K562 (cell line): ENCODE data around the gene EFNB3. TPM values are rescaled to one million over a fixed set of nuclear protein-coding genes. Genes with fewer than 3 reads are reported as not detected.
A peak's percentile ranks its signal among the peaks of the same experiment; 100 is the strongest.

ENCODE experiments used
- COPS2 ChIP-seq: fragments of 450-650 bp; conservative IDR thresholded peaks from 2 replicates; pipeline ENCODE4 v1.6.1; 2016; ENCODE audit warnings: mild to moderate bottlenecking, moderate library complexity
- CTCF ChIP-seq, 3 experiments: IDR thresholded peaks in 2 of 3; conservative IDR thresholded peaks in 1 of 3; 2 replicates each; pipeline ENCODE4 v1.5.1; 2011 to 2012; ENCODE audit warnings: low read length in 3 of 3, mild to moderate bottlenecking in 3 of 3, control low read depth in 2 of 3, improper control_type of control experiment in 1 of 3, inconsistent platforms in 1 of 3, low read depth in 1 of 3, mixed read lengths in 1 of 3, moderate library complexity in 1 of 3; ENCODE audit not compliant: insufficient read depth in 2 of 3
- DMBX1 ChIP-seq: fragments of 250-450 bp; sonication (Bioruptor Pico); IDR thresholded peaks from 2 replicates; pipeline ENCODE4 v1.8.0; 2022; ENCODE audit warnings: inconsistent platforms, mild to moderate bottlenecking, moderate library complexity, borderline replicate concordance
- EZH2 ChIP-seq: IDR thresholded peaks from 2 replicates; pipeline ENCODE4 v1.6.1; 2012; ENCODE audit warnings: low read depth, mild to moderate bottlenecking, inconsistent platforms, low read length, borderline replicate concordance
- HNRNPLL ChIP-seq: fragments of 200-400 bp; formaldehyde crosslinking; IDR thresholded peaks from 2 replicates; pipeline ENCODE4 v1.6.1; 2017; ENCODE audit warnings: low read length, low read depth, mild to moderate bottlenecking; ENCODE audit not compliant: poor library complexity, severe bottlenecking
- PTBP1 ChIP-seq: fragments of 200-400 bp; formaldehyde crosslinking; IDR thresholded peaks from 2 replicates; pipeline ENCODE4 v1.6.1; 2017; ENCODE audit warnings: low read depth, low read length
- RBM15 ChIP-seq: fragments of 200-400 bp; formaldehyde crosslinking; IDR thresholded peaks from 2 replicates; pipeline ENCODE4 v1.6.1; 2018; ENCODE audit warnings: mild to moderate bottlenecking, low read length, moderate library complexity; ENCODE audit not compliant: insufficient read depth
- VEZF1 ChIP-seq: fragments of 200-800 bp; sonication (Bioruptor generic); IDR thresholded peaks from 2 replicates; pipeline ENCODE4 v1.6.1; 2017; ENCODE audit warnings: missing genetic modification characterization, missing compliant biosample characterization
- ZNF239 ChIP-seq: fragments of 250-450 bp; sonication (Bioruptor Pico); IDR thresholded peaks from 2 replicates; pipeline ENCODE4 v1.4.0; 2020; ENCODE audit warnings: mild to moderate bottlenecking
- ZNF274 ChIP-seq: IDR thresholded peaks from 2 replicates; pipeline ENCODE4 v1.6.1; 2011; ENCODE audit warnings: low read depth, mild to moderate bottlenecking, low read length, moderate library complexity, borderline replicate concordance
- ZNF57 ChIP-seq: fragments of 450-650 bp; formaldehyde crosslinking; IDR thresholded peaks from 2 replicates; pipeline ENCODE4 v1.4.0; 2020; ENCODE audit warnings: mild to moderate bottlenecking, moderate library complexity
- ZNF696 ChIP-seq: fragments of 250-450 bp; sonication (Bioruptor Pico); conservative IDR thresholded peaks from 2 replicates; pipeline ENCODE4 v1.4.0; 2020; ENCODE audit warnings: mild to moderate bottlenecking, moderate library complexity
- ZNF79 ChIP-seq: fragments of 250-450 bp; sonication (Bioruptor Pico); IDR thresholded peaks from 2 replicates; pipeline ENCODE4 v1.4.0; 2020; ENCODE audit warnings: low read depth, mild to moderate bottlenecking, moderate library complexity
- polyA plus RNA-seq, 8 experiments: library from polyadenylated mRNA; depleted of rRNA in 4 of 8; stranded (reverse) in 5 of 8; unstranded in 3 of 8; fragments of >200 nt; fragmentation: Nextera tagmentation in 2 of 8; fragmentation: Illumina TruSeq in 1 of 8; extraction: Ambion mirVana in 2 of 8; extraction: Trizol in 1 of 8; gene quantifications; 2 replicates each; pipeline versions ENCODE4 v1.2.1 to v1.2.3, GENCODE V29; 2011 to 2014; ENCODE audit warnings: inconsistent platforms in 1 of 8, missing spikeins in 1 of 8
- total RNA-seq, 7 experiments: library from RNA; depleted of rRNA in 6 of 7; stranded (reverse); fragments of >200 nt in 6 of 7; fragmentation: Illumina TruSeq in 2 of 7; extraction: Trizol in 2 of 7; gene quantifications; 2 replicates each; pipeline versions ENCODE4 v1.2.1 to v1.2.3, GENCODE V29; 2011 to 2021; ENCODE audit warnings: low replicate concordance in 1 of 7
- TF ChIP-seq, protein P1 (sequence below): sonication (generic); formaldehyde crosslinking; IDR thresholded peaks from 2 replicates; pipeline ENCODE4 v1.8.1; 2023; ENCODE audit warnings: missing genetic modification reagents, mild to moderate bottlenecking, borderline replicate concordance
- TF ChIP-seq, protein P2 (sequence below): fragments of 250-450 bp; sonication (Bioruptor Pico); IDR thresholded peaks from 2 replicates; pipeline ENCODE4 v1.5.0; 2021

The EFNB3 gene
- total and polyA plus RNA-seq, 9 of the 15 experiments (the other 6 are each of a cell fraction or from before 2014, with no cell fraction given): not detected

DNA sequence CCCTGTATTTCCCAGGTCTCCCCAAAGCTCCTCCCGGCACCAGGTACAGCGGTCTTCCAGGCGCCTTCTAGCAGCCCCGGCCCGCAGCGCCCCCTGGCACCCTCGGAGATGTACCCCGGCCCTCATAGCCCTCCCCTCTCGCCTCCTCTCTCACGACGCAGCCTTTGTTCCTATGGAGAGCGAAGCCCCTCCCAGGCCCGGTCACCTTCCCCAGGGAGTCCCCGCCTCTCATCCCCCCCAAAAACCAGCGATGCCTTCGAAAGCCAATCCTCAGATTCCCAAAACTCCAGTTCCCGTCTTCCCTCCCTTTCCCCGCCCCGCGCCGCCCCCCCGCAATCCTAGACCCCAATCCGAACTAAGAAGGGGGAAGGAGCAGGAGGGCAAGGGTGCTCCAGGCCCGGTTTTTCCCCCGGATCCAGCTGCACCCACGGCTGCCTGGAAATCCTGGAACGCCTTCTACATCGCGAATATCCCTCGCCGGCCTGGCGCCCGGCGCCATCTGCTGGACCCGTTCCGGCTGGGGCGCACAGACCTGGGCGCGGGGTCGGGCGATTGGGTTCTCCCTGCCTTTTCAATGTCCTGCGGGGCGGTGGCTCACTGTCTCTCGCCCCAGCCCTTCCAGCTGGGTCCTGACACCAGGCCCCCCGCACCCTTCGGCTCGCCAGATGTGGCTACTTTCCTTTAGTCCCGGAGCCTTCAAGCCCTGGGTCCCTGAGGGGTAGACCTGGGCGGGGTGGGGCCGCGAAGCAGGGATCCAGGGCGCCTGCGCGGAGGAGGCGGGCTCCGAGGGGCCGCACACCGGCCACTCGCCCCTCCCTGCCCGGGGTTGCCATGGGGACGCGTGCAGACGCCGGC, 12.1 kb downstream of the EFNB3 start, which contains the start of gene DNAH2 (continued):
- TF ChIP-seq VEZF1 (CRISPR knock-in tag): peak; percentile 80
- no peak for TF ChIP-seq ZNF274
- no peak for TF ChIP-seq ZNF57 (CRISPR knock-in tag)
- no peak for TF ChIP-seq EZH2
- TF ChIP-seq RBM15: no peak
- no peak for TF ChIP-seq ZNF79 (CRISPR knock-in tag)
- no peak for TF ChIP-seq PTBP1
- TF ChIP-seq, protein P1, sequence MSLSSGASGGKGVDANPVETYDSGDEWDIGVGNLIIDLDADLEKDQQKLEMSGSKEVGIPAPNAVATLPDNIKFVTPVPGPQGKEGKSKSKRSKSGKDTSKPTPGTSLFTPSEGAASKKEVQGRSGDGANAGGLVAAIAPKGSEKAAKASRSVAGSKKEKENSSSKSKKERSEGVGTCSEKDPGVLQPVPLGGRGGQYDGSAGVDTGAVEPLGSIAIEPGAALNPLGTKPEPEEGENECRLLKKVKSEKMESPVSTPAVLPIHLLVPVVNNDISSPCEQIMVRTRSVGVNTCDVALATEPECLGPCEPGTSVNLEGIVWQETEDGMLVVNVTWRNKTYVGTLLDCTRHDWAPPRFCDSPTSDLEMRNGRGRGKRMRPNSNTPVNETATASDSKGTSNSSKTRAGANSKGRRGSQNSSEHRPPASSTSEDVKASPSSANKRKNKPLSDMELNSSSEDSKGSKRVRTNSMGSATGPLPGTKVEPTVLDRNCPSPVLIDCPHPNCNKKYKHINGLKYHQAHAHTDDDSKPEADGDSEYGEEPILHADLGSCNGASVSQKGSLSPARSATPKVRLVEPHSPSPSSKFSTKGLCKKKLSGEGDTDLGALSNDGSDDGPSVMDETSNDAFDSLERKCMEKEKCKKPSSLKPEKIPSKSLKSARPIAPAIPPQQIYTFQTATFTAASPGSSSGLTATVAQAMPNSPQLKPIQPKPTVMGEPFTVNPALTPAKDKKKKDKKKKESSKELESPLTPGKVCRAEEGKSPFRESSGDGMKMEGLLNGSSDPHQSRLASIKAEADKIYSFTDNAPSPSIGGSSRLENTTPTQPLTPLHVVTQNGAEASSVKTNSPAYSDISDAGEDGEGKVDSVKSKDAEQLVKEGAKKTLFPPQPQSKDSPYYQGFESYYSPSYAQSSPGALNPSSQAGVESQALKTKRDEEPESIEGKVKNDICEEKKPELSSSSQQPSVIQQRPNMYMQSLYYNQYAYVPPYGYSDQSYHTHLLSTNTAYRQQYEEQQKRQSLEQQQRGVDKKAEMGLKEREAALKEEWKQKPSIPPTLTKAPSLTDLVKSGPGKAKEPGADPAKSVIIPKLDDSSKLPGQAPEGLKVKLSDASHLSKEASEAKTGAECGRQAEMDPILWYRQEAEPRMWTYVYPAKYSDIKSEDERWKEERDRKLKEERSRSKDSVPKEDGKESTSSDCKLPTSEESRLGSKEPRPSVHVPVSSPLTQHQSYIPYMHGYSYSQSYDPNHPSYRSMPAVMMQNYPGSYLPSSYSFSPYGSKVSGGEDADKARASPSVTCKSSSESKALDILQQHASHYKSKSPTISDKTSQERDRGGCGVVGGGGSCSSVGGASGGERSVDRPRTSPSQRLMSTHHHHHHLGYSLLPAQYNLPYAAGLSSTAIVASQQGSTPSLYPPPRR (CRISPR knock-in tag): no peak
- no peak for TF ChIP-seq ZNF239 (CRISPR knock-in tag)
- TF ChIP-seq HNRNPLL: no peak
- no peak for TF ChIP-seq DMBX1 (CRISPR knock-in tag)
- TF ChIP-seq COPS2: no peak
- no peak for TF ChIP-seq ZNF696 (CRISPR knock-in tag)
- TF ChIP-seq, protein P2, sequence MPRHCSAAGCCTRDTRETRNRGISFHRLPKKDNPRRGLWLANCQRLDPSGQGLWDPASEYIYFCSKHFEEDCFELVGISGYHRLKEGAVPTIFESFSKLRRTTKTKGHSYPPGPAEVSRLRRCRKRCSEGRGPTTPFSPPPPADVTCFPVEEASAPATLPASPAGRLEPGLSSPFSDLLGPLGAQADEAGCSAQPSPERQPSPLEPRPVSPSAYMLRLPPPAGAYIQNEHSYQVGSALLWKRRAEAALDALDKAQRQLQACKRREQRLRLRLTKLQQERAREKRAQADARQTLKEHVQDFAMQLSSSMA (CRISPR knock-in tag): no peak
- peak; percentile 46 to 75 (median 68); a peak in 5 of 6 replicates for TF ChIP-seq CTCF (IDR thresholded peaks at IDR 0.05 in 2 of 3, conservative IDR thresholded peaks at IDR 0.05 in 1 of 3; ENCODE audit: insufficient read depth in 2 of 3, low read depth in 1 of 3, low read length in 3 of 3)
